Loucy (cell line): Measurements from ENCODE around the gene SEMA4F.
"Not testable (repeated sequence)": the region's sequence is repeated elsewhere in the genome, so short reads cannot be mapped to it uniquely, and the experiment has no call there.

Source experiments
- H2AFZ ChIP-seq: fragments of 200-600 bp; sonication (generic); 2 replicates; pipeline ENCODE4 v1.6.0; 2016; ENCODE audit warnings: antibody characterized with exemption, mild to moderate bottlenecking, low read length, moderate library complexity
- H3F3A ChIP-seq: fragments of 200-600 bp; 2 replicates; pipeline ENCODE4 v1.6.0; 2016; ENCODE audit warnings: antibody characterized with exemption, low read depth, mild to moderate bottlenecking
- H3K27me3 ChIP-seq: fragments of 200-600 bp; sonication (generic); 2 replicates; pipeline ENCODE4 v1.6.1; 2014; ENCODE audit warnings: low read length, mild to moderate bottlenecking; ENCODE audit not compliant: insufficient read depth, poor library complexity, severe bottlenecking
- H3K36me3 ChIP-seq: fragments of 200-600 bp; sonication (generic); 2 replicates; pipeline ENCODE4 v1.6.1; 2016; ENCODE audit warnings: low read length; ENCODE audit not compliant: insufficient read depth
- H3K4me1 ChIP-seq: fragments of 200-600 bp; sonication (generic); 2 replicates; pipeline ENCODE4 v1.5.1; 2014; ENCODE audit warnings: low read length, mild to moderate bottlenecking; ENCODE audit not compliant: insufficient read depth, poor library complexity, severe bottlenecking
- H3K4me2 ChIP-seq: fragments of 200-600 bp; sonication (generic); 2 replicates; pipeline ENCODE4 v1.6.0; 2014; ENCODE audit warnings: antibody characterized with exemption, low read length, low read depth, mild to moderate bottlenecking; ENCODE audit not compliant: poor library complexity, severe bottlenecking
- H3K4me3 ChIP-seq: fragments of 200-600 bp; sonication (generic); 2 replicates; pipeline ENCODE4 v1.5.1; 2014; ENCODE audit warnings: low read length, mild to moderate bottlenecking, mixed read lengths; ENCODE audit not compliant: poor library complexity, severe bottlenecking
- H3K79me2 ChIP-seq: fragments of 200-600 bp; sonication (generic); 2 replicates; pipeline ENCODE4 v1.6.1; 2014; ENCODE audit warnings: low read length; ENCODE audit not compliant: insufficient read depth
- H3K9ac ChIP-seq: fragments of 200-600 bp; sonication (generic); 2 replicates; pipeline ENCODE4 v1.6.0; 2014; ENCODE audit warnings: mild to moderate bottlenecking, low read depth, low read length, moderate library complexity; ENCODE audit not compliant: poor library complexity, severe bottlenecking
- H3K9me2 ChIP-seq: fragments of 200-600 bp; sonication (generic); replicated peaks from 2 replicates; pipeline ENCODE4 v1.6.1; 2016; ENCODE audit warnings: low read depth, low read length, mixed read lengths
- H3K9me3 ChIP-seq: fragments of 200-600 bp; sonication (generic); 2 replicates; pipeline ENCODE4 v1.6.1; 2014; ENCODE audit warnings: mild to moderate bottlenecking, antibody characterized with exemption, low read length, low read depth; ENCODE audit not compliant: insufficient read depth
- H4K20me1 ChIP-seq: fragments of 200-600 bp; sonication (generic); 2 replicates; pipeline ENCODE4 v1.6.0; 2014; ENCODE audit warnings: antibody characterized with exemption, low read length, mild to moderate bottlenecking; ENCODE audit not compliant: insufficient read depth, poor library complexity, severe bottlenecking
- CTCF ChIP-seq: fragments of 200-600 bp; sonication (generic); conservative IDR thresholded peaks from 2 replicates; pipeline ENCODE4 v1.5.1; 2014; ENCODE audit warnings: mild to moderate bottlenecking, antibody characterized with exemption, low read length
- EZH2phosphoT487 ChIP-seq: fragments of 200-600 bp; IDR thresholded peaks from 2 replicates; pipeline ENCODE4 v1.6.1; 2018; ENCODE audit warnings: antibody characterized with exemption, mild to moderate bottlenecking, moderate library complexity, borderline replicate concordance

The SEMA4F gene

GRCh38 chr2:74625658-74626425 is 28.2 kb upstream of the SEMA4F start:
- no peaks in the 10 kb centered on the region for H3K4me1 ChIP-seq
- no peaks in the 10 kb centered on the region for H3K9me2 ChIP-seq
- H3K9me3 ChIP-seq, result no peaks in the 10 kb centered on the region
- no peaks in the 10 kb centered on the region for H3K36me3 ChIP-seq
- H3K4me2 ChIP-seq, result no peak overlapping the region
- no peaks in the 10 kb centered on the region for H3K79me2 ChIP-seq
- TF ChIP-seq CTCF (no peak), EZH2phosphoT487 (no peak)
- no peaks in the 10 kb centered on the region for H4K20me1 ChIP-seq
- peak overlapping the region; percentile 11; the same call in 1 of the 2 replicates for H2AFZ ChIP-seq
- H3K27me3 ChIP-seq, result no peaks in the 10 kb centered on the region
- H3K4me3 ChIP-seq, result no peak overlapping the region
- H3K9ac ChIP-seq, result no peak overlapping the region
- H3F3A ChIP-seq, result no peaks in the 10 kb centered on the region

- Histone ChIP-seq H3K4me3 (no peak overlapping the region), H3K9me3 (no peaks in the 10 kb centered on the region), H3K79me2 (no peaks in the 10 kb centered on the region), H3K4me1 (no peaks in the 10 kb centered on the region), H3F3A (no peaks in the 10 kb centered on the region), H3K36me3 (no peaks in the 10 kb centered on the region), H4K20me1 (no peaks in the 10 kb centered on the region), H3K9ac (no peak overlapping the region), H3K4me2 (no peak overlapping the region), H3K27me3 (no peaks in the 10 kb centered on the region), H2AFZ (no peak overlapping the region), H3K9me2 (no peaks in the 10 kb centered on the region)
- TF ChIP-seq CTCF (no peak), EZH2phosphoT487 (no peak)
These were observed 25.4 kb upstream of the SEMA4F start for GRCh38 chr2:74628538-74629105.

GRCh38 chr2:74630454-74630853 is 23.6 kb upstream of the SEMA4F start:
- H4K20me1 ChIP-seq, H3K4me2 ChIP-seq, H3K36me3 ChIP-seq, H3K27me3 ChIP-seq, H3K9ac ChIP-seq, H3F3A ChIP-seq, H3K79me2 ChIP-seq, H3K9me2 ChIP-seq, H3K4me1 ChIP-seq, H3K9me3 ChIP-seq, H2AFZ ChIP-seq, H3K4me3 ChIP-seq: not testable (repeated sequence)
